ENCODE data around the gene XRCC3.

The XRCC3 gene

GRCh38 chr14:103732868-103733620 is 17.8 kb upstream of the XRCC3 start:
- no peak overlapping the region for H2AFZ ChIP-seq (ENCODE audit: insufficient read depth, low read length, poor library complexity)
- WGBS (ENCODE audit: extremely low coverage, insufficient coverage, insufficient read length), result no CpG with 5 or more reads among the region's 9 CpGs
- peaks cover 5% of the 10 kb centered on the region for H3K9me3 ChIP-seq (ENCODE audit: insufficient read depth, low read depth, low read length)
- H4K12ac ChIP-seq (ENCODE audit: low read depth, low read length), result no peak overlapping the region
- H4K8ac ChIP-seq (ENCODE audit: low read depth, low read length), result no peak overlapping the region
- H3K18ac ChIP-seq (ENCODE audit: low read length), result no peak overlapping the region
- no peak overlapping the region for H2AK5ac ChIP-seq (ENCODE audit: low read length)
- H3K79me1 ChIP-seq (ENCODE audit: low read length), result peaks cover 13% of the 10 kb centered on the region
- no peak overlapping the region for H3K14ac ChIP-seq (ENCODE audit: low read length)
- peak overlapping the region; percentile 38 for H4K91ac ChIP-seq (ENCODE audit: low read depth, low read length)
- H3K36me3 ChIP-seq (ENCODE audit: control insufficient read depth in 1 of 2, insufficient read depth in 2 of 2, low read length in 2 of 2), result peaks cover 40 to 53% of the 10 kb centered on the region in 2 experiments
- H3K4me3 ChIP-seq (ENCODE audit: low read depth, low read length), result no peak overlapping the region
- no peak overlapping the region for H3K9ac ChIP-seq (ENCODE audit: low read length)
- H3K4me1 ChIP-seq (ENCODE audit: control insufficient read depth in 1 of 2, insufficient read depth in 2 of 2, low read length in 2 of 2), result peaks cover 34 to 44% of the 10 kb centered on the region in 2 experiments
- no peak for DNase-seq
- H2BK120ac ChIP-seq (ENCODE audit: insufficient read depth, low read length, poor library complexity), result no peak overlapping the region
- no peak overlapping the region for H2BK12ac ChIP-seq (ENCODE audit: low read length)
- no peak overlapping the region for H3K23ac ChIP-seq (ENCODE audit: low read length)
- H3K4ac ChIP-seq (ENCODE audit: low read depth, low read length), result no peak overlapping the region
- H3K27me3 ChIP-seq (ENCODE audit: insufficient read depth, low read length), result no peaks in the 10 kb centered on the region
- H3K27ac ChIP-seq (ENCODE audit: low read depth, low read length), result peak overlapping the region; percentile 31
- peaks cover 3% of the 10 kb centered on the region for H3K79me2 ChIP-seq (ENCODE audit: control insufficient read depth, insufficient read depth, low read length, poor library complexity)
- H3K4me2 ChIP-seq (ENCODE audit: low read length), result no peak overlapping the region
- no peak overlapping the region for H2BK5ac ChIP-seq (ENCODE audit: low read depth, low read length, poor library complexity)

DNA sequence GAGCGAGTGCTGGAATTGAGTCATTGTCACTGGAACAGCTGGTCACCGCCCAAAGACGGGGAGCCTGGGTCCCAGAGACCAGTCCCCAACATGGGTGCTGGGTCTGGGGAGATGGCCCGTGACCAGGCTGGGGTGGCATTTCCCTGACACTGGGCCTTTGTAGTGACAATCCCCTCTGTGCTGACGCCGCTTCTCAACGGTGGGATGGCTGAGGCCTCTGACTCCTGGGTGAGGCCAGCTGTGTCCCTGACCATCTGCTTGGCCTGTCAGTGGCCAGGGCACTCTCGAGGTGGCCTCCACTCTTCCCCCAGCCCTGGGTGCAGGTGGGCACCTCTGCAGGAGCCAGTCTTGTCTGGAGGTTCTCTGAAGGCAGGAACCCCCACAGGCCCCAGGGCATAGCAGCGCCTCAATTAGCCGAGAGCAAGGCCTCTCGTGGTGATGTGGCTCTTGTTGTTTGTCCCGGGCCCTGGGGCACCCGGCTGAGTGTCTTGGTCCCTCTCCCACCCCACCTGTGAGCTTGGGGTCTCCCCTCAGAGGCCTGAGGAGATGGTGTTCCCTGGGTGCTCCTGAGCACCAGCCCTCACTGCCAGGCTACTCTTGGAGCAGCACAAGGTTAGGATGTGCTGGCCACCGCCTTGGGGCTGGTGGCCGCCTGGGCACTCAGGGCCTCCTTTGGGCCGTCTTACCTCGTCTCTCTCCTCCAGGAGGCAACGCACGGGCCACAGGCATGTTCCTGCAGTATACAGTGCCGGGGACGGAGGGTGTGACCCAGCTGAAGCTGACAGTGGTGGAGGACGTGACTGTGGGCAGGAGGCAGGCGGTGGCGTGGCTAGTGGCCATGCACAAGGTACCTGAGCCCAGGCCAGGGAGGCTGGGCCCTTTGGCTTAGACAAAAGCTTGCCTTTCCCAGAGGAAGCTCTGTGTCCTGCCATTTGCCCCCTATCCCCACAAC is 16.9 kb upstream of the XRCC3 start:
- no peak overlapping the region for H2BK120ac ChIP-seq (ENCODE audit: insufficient read depth, low read length, poor library complexity)
- no peak overlapping the region for H3K14ac ChIP-seq (ENCODE audit: low read length)
- peaks cover 3% of the 10 kb centered on the region for H3K79me2 ChIP-seq (ENCODE audit: control insufficient read depth, insufficient read depth, low read length, poor library complexity)
- H4K91ac ChIP-seq (ENCODE audit: low read depth, low read length), result no peak overlapping the region
- no peak overlapping the region for H3K4ac ChIP-seq (ENCODE audit: low read depth, low read length)
- no peak overlapping the region for H2BK5ac ChIP-seq (ENCODE audit: low read depth, low read length, poor library complexity)
- no peak overlapping the region for H3K18ac ChIP-seq (ENCODE audit: low read length)
- peaks cover 43 to 55% of the 10 kb centered on the region in 2 experiments for H3K36me3 ChIP-seq (ENCODE audit: control insufficient read depth in 1 of 2, insufficient read depth in 2 of 2, low read length in 2 of 2)
- DNase-seq, result no peak
- peaks cover 13% of the 10 kb centered on the region for H3K79me1 ChIP-seq (ENCODE audit: low read length)
- peaks cover 30 to 40% of the 10 kb centered on the region in 2 experiments for H3K4me1 ChIP-seq (ENCODE audit: control insufficient read depth in 1 of 2, insufficient read depth in 2 of 2, low read length in 2 of 2)
- peaks cover 5% of the 10 kb centered on the region for H3K9me3 ChIP-seq (ENCODE audit: insufficient read depth, low read depth, low read length)
- no peak overlapping the region for H4K12ac ChIP-seq (ENCODE audit: low read depth, low read length)
- no peaks in the 10 kb centered on the region for H3K27me3 ChIP-seq (ENCODE audit: insufficient read depth, low read length)
- H3K4me3 ChIP-seq (ENCODE audit: low read depth, low read length), result no peak overlapping the region
- H3K23ac ChIP-seq (ENCODE audit: low read length), result no peak overlapping the region
- no peak overlapping the region for H4K8ac ChIP-seq (ENCODE audit: low read depth, low read length)
- no peak overlapping the region for H2BK12ac ChIP-seq (ENCODE audit: low read length)
- no peak overlapping the region for H2AFZ ChIP-seq (ENCODE audit: insufficient read depth, low read length, poor library complexity)
- H3K27ac ChIP-seq (ENCODE audit: low read depth, low read length), result no peak overlapping the region
- H3K9ac ChIP-seq (ENCODE audit: low read length), result no peak overlapping the region
- H2AK5ac ChIP-seq (ENCODE audit: low read length), result no peak overlapping the region
- WGBS (ENCODE audit: extremely low coverage, insufficient coverage, insufficient read length), result no CpG with 5 or more reads among the region's 24 CpGs
- H3K4me2 ChIP-seq (ENCODE audit: low read length), result no peak overlapping the region

DNA sequence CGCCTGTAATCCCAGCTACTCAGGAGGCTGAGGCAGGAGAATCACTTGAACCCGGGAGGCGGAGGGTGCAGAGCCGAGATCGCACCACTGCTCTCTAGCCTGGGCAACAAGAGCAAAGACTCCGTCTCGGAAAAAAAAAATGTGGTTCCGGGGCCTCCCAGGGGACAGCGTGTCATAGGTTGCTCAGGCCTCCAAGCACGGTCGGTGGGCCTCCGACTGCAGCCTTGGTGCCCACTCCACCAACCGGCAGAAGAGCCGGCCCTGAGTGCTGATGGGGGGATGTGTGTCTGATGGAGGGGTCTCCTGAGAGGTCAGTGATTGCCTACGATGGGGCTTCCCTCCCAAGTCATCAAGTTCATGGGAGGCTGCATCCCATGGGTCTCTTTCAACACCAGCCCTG is 16.2 kb upstream of the XRCC3 start:
- H4K8ac ChIP-seq (ENCODE audit: low read depth, low read length), result no peak overlapping the region
- H3K4me1 ChIP-seq (ENCODE audit: control insufficient read depth in 1 of 2, insufficient read depth in 2 of 2, low read length in 2 of 2), result peaks cover 24 to 33% of the 10 kb centered on the region in 2 experiments
- no peak overlapping the region for H2BK12ac ChIP-seq (ENCODE audit: low read length)
- H3K79me1 ChIP-seq (ENCODE audit: low read length), result peaks cover 11% of the 10 kb centered on the region
- peaks cover 3% of the 10 kb centered on the region for H3K79me2 ChIP-seq (ENCODE audit: control insufficient read depth, insufficient read depth, low read length, poor library complexity)
- no peak overlapping the region for H3K9ac ChIP-seq (ENCODE audit: low read length)
- H3K4me3 ChIP-seq (ENCODE audit: low read depth, low read length), result no peak overlapping the region
- no peak overlapping the region for H2AFZ ChIP-seq (ENCODE audit: insufficient read depth, low read length, poor library complexity)
- no peak overlapping the region for H3K27ac ChIP-seq (ENCODE audit: low read depth, low read length)
- peaks cover 43 to 57% of the 10 kb centered on the region in 2 experiments for H3K36me3 ChIP-seq (ENCODE audit: control insufficient read depth in 1 of 2, insufficient read depth in 2 of 2, low read length in 2 of 2)
- no CpG with 5 or more reads among the region's 15 CpGs for WGBS (ENCODE audit: extremely low coverage, insufficient coverage, insufficient read length)
- no peak overlapping the region for H3K4ac ChIP-seq (ENCODE audit: low read depth, low read length)
- no peak overlapping the region for H4K91ac ChIP-seq (ENCODE audit: low read depth, low read length)
- H3K9me3 ChIP-seq (ENCODE audit: insufficient read depth, low read depth, low read length), result peaks cover 5% of the 10 kb centered on the region
- no peak overlapping the region for H4K12ac ChIP-seq (ENCODE audit: low read depth, low read length)
- no peak overlapping the region for H3K23ac ChIP-seq (ENCODE audit: low read length)
- H2AK5ac ChIP-seq (ENCODE audit: low read length), result no peak overlapping the region
- DNase-seq, result no peak
- no peak overlapping the region for H2BK120ac ChIP-seq (ENCODE audit: insufficient read depth, low read length, poor library complexity)
- H2BK5ac ChIP-seq (ENCODE audit: low read depth, low read length, poor library complexity), result no peak overlapping the region
- no peak overlapping the region for H3K18ac ChIP-seq (ENCODE audit: low read length)
- H3K27me3 ChIP-seq (ENCODE audit: insufficient read depth, low read length), result no peaks in the 10 kb centered on the region
- no peak overlapping the region for H3K14ac ChIP-seq (ENCODE audit: low read length)
- no peak overlapping the region for H3K4me2 ChIP-seq (ENCODE audit: low read length)

GRCh38 chr14:103730490-103731035 is 15.3 kb upstream of the XRCC3 start:
- Histone ChIP-seq H3K4me1 (ENCODE audit: control insufficient read depth in 1 of 2, insufficient read depth in 2 of 2, low read length in 2 of 2) (peaks cover 17 to 24% of the 10 kb centered on the region in 2 experiments), H3K27ac (ENCODE audit: low read depth, low read length) (no peak overlapping the region), H3K27me3 (ENCODE audit: insufficient read depth, low read length) (no peaks in the 10 kb centered on the region), H2BK120ac (ENCODE audit: insufficient read depth, low read length, poor library complexity) (no peak overlapping the region), H3K14ac (ENCODE audit: low read length) (no peak overlapping the region), H3K79me2 (ENCODE audit: control insufficient read depth, insufficient read depth, low read length, poor library complexity) (no peaks in the 10 kb centered on the region), H3K36me3 (ENCODE audit: control insufficient read depth in 1 of 2, insufficient read depth in 2 of 2, low read length in 2 of 2) (peaks cover 48 to 65% of the 10 kb centered on the region in 2 experiments), H3K23ac (ENCODE audit: low read length) (no peak overlapping the region), H4K8ac (ENCODE audit: low read depth, low read length) (no peak overlapping the region), H2BK12ac (ENCODE audit: low read length) (no peak overlapping the region), H3K4me2 (ENCODE audit: low read length) (no peak overlapping the region), H2AFZ (ENCODE audit: insufficient read depth, low read length, poor library complexity) (no peak overlapping the region), H3K4me3 (ENCODE audit: low read depth, low read length) (no peak overlapping the region), H2BK5ac (ENCODE audit: low read depth, low read length, poor library complexity) (no peak overlapping the region), H4K12ac (ENCODE audit: low read depth, low read length) (no peak overlapping the region), H3K79me1 (ENCODE audit: low read length) (peaks cover 4% of the 10 kb centered on the region), H2AK5ac (ENCODE audit: low read length) (no peak overlapping the region), H4K91ac (ENCODE audit: low read depth, low read length) (no peak overlapping the region), H3K18ac (ENCODE audit: low read length) (no peak overlapping the region), H3K4ac (ENCODE audit: low read depth, low read length) (no peak overlapping the region), H3K9ac (ENCODE audit: low read length) (no peak overlapping the region), H3K9me3 (ENCODE audit: insufficient read depth, low read depth, low read length) (peaks cover 5% of the 10 kb centered on the region)
- WGBS (ENCODE audit: extremely low coverage, insufficient coverage, insufficient read length), result no CpG with 5 or more reads among the region's 15 CpGs
- DNase-seq, result no peak
